Uterus (tissue), 4 donors: ENCODE measurements around the gene SAE1. TPM values are rescaled to one million over a fixed set of nuclear protein-coding genes. Genes with fewer than 3 reads are reported as not detected.

Experiments
- DNase-seq, 2 donors: peaks; one replicate each; pipeline ENCODE4 v3.0.0-alpha.2; 2019 to 2020
- H3K27ac ChIP-seq, 2 donors: fragments of 200-600 bp; sonication (generic); 1 replicate in 1 of 2; 2 replicates in 1 of 2; pipeline ENCODE4 v1.5.1; 2016 to 2018
- H3K27me3 ChIP-seq, 2 donors: fragments of 200-600 bp; sonication (generic); one replicate each; pipeline ENCODE4 v1.5.1; 2018 to 2019; ENCODE audit warnings: control low read depth in 1 of 2
- H3K36me3 ChIP-seq, 2 donors: fragments of 200-600 bp; sonication (generic); one replicate each; pipeline ENCODE4 v1.5.1; 2019; ENCODE audit warnings: control low read depth in 1 of 2
- H3K4me1 ChIP-seq, 2 donors: fragments of 200-600 bp; sonication (generic); one replicate each; pipeline ENCODE4 v1.5.1; 2018 to 2019; ENCODE audit warnings: control low read depth in 1 of 2
- H3K4me3 ChIP-seq, 2 donors: fragments of 200-600 bp; sonication (generic); 1 replicate in 1 of 2; 2 replicates in 1 of 2; pipeline ENCODE4 v1.5.1; 2018 to 2019; ENCODE audit warnings: mild to moderate bottlenecking in 1 of 2
- H3K9me3 ChIP-seq, 2 donors: fragments of 200-600 bp; sonication (generic); one replicate each; pipeline ENCODE4 v1.5.1; 2019; ENCODE audit warnings: control low read depth in 1 of 2
- POLR2A ChIP-seq, 2 donors: fragments of 450-650 bp; IDR thresholded peaks; one replicate each; pipeline ENCODE4 v1.6.1; 2016; ENCODE audit warnings: antibody characterized with exemption in 2 of 2, mild to moderate bottlenecking in 1 of 2, moderate library complexity in 1 of 2
- intact Hi-C: fragments of 100-400 bp; cut with DNase I; formaldehyde crosslinking; loops from one replicate; pipeline ENCODE4 v1.15.1; 2023; ENCODE audit warnings: low total_unique reads
- total RNA-seq, 4 donors: library from RNA; depleted of rRNA in 3 of 4; stranded (reverse); fragments of >200 nt in 3 of 4; gene quantifications; one replicate each; pipeline versions ENCODE4 v1.1.0 to v1.2.4, GENCODE V29; 2014 to 2023
- TF ChIP-seq, protein P1 (sequence below), 4 experiments: fragments of 200-600 bp in 2 of 4; fragments of 450-650 bp in 2 of 4; sonication (generic) in 2 of 4; IDR thresholded peaks; one replicate each; pipeline ENCODE4 v1.5.1; 2016 to 2019; ENCODE audit warnings: antibody characterized with exemption in 4 of 4, mild to moderate bottlenecking in 2 of 4, moderate library complexity in 1 of 4
- donor health status: DM: yes; HTN: yes; CAD: no.

SAE1 gene
- total RNA-seq, 4 donors from 2014 or later: 17.6 to 144 (median 45.6) TPM

DNA sequence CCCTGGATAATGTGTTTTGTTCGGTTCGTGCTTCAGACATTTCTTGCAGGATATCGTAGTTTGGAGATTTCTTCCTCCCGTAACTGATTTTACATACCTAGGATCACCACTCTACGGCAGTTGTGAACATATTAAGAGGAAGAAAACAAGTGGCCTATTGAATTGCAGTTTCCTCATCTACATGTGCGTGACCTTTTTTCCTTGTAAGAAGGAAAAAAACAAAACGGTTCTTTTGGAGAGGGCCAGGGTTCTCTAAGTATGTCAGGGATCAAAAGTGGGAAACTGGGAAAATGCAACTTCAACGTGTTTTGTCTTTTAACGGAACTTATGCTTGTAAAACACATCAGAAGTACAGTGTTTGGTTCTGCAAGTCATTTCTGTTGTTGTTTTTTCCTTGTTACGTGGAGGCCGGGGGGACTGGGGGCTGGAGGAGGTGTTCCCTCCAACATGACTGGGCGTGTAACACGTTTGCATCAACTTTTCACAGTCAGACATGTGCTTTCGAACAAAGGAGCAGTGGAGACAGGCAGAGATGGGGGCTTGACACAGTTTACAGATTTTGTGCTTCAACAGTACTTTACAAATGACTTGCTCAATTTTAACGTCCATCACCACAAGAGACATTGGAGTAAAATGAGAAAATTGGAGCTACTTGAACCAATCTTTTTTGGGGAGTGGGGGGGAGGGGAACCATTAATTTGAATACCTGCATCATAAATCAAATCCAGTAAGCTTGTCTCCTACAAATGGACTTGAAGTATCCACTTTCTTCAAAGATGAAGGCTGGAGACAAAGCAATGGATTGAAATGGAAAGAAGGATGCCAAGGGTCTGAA lies 20.9 kb upstream of the SAE1 start:
- Histone ChIP-seq H3K4me1 (peaks cover 0 to 13% of the 10 kb centered on the region in 2 donors), H3K4me3 (peak overlapping the region; percentile 84 to 88), H3K27ac (peak overlapping the region; percentile 100), H3K9me3 (no peaks in the 10 kb centered on the region), H3K36me3 (no peaks in the 10 kb centered on the region), H3K27me3 (no peaks in the 10 kb centered on the region)
- TF ChIP-seq POLR2A (IDR thresholded peaks at IDR 0.05): no peak
- TF ChIP-seq, protein P1, sequence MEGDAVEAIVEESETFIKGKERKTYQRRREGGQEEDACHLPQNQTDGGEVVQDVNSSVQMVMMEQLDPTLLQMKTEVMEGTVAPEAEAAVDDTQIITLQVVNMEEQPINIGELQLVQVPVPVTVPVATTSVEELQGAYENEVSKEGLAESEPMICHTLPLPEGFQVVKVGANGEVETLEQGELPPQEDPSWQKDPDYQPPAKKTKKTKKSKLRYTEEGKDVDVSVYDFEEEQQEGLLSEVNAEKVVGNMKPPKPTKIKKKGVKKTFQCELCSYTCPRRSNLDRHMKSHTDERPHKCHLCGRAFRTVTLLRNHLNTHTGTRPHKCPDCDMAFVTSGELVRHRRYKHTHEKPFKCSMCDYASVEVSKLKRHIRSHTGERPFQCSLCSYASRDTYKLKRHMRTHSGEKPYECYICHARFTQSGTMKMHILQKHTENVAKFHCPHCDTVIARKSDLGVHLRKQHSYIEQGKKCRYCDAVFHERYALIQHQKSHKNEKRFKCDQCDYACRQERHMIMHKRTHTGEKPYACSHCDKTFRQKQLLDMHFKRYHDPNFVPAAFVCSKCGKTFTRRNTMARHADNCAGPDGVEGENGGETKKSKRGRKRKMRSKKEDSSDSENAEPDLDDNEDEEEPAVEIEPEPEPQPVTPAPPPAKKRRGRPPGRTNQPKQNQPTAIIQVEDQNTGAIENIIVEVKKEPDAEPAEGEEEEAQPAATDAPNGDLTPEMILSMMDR (IDR thresholded peaks at IDR 0.05): no peak
- peak in 1 of 2 donors; percentile 43 for DNase-seq
- intact Hi-C loops: no loop called here

DNA sequence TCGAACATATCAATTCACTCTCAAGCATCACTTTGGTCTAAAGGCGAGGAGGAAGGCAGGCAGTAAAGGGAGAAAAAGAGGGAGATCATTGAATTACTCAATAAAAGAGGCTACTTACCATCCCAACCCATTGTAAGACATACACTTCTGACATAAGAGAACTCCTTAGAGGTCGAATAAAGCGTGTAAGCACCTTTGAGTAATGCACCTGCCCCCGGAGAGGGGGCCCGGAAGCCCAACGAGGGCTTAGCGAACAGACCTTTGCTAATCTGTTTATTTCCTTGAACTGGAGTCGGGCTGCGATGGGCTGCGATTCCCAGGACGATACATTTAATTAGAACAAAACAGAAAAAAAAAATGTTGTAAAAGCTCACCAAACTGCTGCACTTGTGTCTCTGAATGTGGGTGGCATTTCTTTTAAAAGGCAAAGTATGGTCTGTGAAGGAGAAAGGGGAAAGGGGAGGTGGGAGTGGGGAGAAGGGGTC lies 20.1 kb upstream of the SAE1 start:
- H3K9me3 ChIP-seq: no peaks in the 10 kb centered on the region
- peak overlapping the region; percentile 100 for H3K27ac ChIP-seq
- DNase-seq: no peak
- intact Hi-C loops: no loop called here
- TF ChIP-seq POLR2A (IDR thresholded peaks at IDR 0.05): no peak
- TF ChIP-seq, protein P1 (IDR thresholded peaks at IDR 0.05): no peak
- no peaks in the 10 kb centered on the region for H3K36me3 ChIP-seq
- peaks cover 0 to 13% of the 10 kb centered on the region in 2 donors for H3K4me1 ChIP-seq
- H3K4me3 ChIP-seq: peak overlapping the region; percentile 84 to 88
- H3K27me3 ChIP-seq: no peaks in the 10 kb centered on the region

DNA sequence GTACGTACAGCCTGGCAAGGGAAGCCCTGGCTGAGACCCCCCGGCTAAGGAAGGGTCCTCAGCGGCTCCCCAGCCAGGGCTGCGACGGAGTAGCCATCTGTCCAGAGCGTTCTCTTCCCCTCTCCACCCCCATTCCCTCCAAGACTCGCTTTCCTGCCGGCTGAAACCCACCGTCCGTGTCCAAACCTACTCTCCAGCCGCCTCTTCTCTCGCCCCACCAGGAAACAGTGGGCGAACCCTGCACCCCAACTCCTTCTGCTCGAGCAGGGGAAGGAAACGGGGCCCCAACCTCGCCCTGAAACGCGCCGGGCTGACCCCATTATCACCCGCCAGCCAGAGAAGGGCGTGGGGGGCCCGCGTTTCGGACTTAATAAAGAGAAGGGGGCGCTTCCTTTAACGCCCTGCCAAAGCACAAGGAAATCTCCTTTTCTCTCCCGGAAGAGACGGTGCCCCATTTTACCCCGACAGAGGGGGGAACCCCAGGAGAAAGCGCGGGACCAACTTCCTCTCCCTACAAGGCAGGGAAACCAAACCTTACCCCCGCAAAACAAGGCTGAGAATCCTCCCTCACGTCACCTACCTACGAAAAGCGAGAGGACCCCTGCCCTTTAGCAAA lies 19.5 kb upstream of the SAE1 start:
- TF ChIP-seq POLR2A (IDR thresholded peaks at IDR 0.05): no peak
- TF ChIP-seq, protein P1 (IDR thresholded peaks at IDR 0.05): no peak
- H3K4me1 ChIP-seq: peaks cover 0 to 13% of the 10 kb centered on the region in 2 donors

DNA sequence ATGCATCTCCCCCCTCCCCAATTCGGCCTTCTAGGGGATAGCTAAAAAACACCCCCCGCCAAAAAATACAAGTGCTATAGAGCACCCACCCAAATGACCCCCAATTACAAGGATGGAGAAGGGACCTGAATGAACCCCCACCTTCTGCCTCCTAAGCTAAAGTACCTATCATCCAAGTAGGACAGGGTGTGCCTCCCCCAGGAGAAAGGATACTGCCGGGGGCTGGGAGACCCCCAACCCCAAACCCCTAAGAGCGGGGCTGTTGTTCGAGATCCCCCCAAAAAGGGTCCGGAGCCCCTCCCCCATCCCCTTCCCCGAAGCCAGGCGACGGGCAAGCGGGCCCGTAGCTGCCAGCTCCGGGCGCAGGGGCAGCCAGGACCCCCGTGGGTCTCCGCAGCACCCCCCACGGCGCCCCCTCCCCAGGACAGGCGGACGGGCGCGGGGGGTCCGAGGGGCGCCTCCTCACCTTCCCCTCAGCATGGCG lies 18.9 kb upstream of the SAE1 start:
- no peak for TF ChIP-seq POLR2A (IDR thresholded peaks at IDR 0.05)
- TF ChIP-seq, protein P1 (IDR thresholded peaks at IDR 0.05): no peak
- no peak for DNase-seq
- no peaks in the 10 kb centered on the region for H3K36me3 ChIP-seq
- no peaks in the 10 kb centered on the region for H3K9me3 ChIP-seq
- intact Hi-C loops: no loop called here
- H3K27ac ChIP-seq: peak overlapping the region; percentile 100
- peak overlapping the region; percentile 84 to 88 for H3K4me3 ChIP-seq
- H3K4me1 ChIP-seq: peaks cover 0 to 11% of the 10 kb centered on the region in 2 donors
- no peaks in the 10 kb centered on the region for H3K27me3 ChIP-seq

More for the DNA sequence above, 19.5 kb upstream of the SAE1 start:
- Histone ChIP-seq H3K36me3 (no peaks in the 10 kb centered on the region), H3K4me3 (peak overlapping the region; percentile 84 to 88), H3K27ac (peak overlapping the region; percentile 100), H3K9me3 (no peaks in the 10 kb centered on the region), H3K27me3 (no peaks in the 10 kb centered on the region)
- intact Hi-C loops: no loop called here
- DNase-seq: peak in 1 of 2 donors; percentile 30
